NCI-H2107 (cell line): ENCODE measurements around the gene NCOR2.

ENCODE experiments used
- DNase-seq: peaks from one replicate; lab custom pipeline; 2025; lab: John Stamatoyannopoulos, UW

NCOR2 gene

DNA sequence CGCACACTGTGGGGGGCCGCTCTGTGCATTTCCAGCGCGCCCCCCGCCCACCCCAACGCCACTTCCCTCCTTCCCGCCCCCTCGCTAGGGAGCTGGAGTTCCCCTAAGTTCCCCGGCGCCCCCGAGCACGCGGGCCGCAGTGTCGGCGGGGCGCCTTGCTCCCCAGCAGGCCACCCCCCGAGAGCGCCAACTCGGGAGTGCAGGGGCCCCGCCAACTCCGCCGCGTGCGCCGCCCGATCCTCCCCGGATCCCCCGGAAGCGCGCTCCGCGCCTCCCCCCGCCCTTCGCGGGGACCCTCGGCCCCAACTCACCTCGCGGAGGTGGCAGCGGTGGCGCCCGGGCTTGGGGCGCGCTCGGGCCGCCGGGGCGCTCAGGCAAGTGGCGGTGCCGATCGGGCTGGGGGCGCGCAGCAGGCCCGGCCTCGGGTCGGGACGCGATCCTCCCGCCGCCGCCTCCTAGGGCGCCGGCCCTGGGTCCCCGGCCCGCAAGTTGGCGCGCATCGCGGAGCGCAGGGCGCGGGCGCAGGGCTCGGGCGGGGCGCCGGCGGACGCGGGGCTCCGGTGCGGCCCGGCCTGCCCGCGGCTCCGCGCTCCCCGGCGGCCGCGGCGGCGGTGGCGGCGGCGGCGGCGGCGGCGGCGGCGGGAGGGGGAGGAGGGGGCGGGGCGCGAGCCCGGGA is at the start of gene NCOR2:
NCOR2 (minus strand) TSS at position 616 of the 676 bp plus-strand sequence. CDS start 72,361 bp downstream, outside the sequence.
- no peak for DNase-seq

GRCh38 chr12:124616394-124617221 is 49.2 kb upstream of the NCOR2 start:
- DNase-seq, result no peak

- no peak for DNase-seq
Measured at GRCh38 chr12:124614512-124615292, 47.3 kb upstream of the NCOR2 start.

GRCh38 chr12:124613151-124613585 is 45.8 kb upstream of the NCOR2 start:
- DNase-seq, result peak; percentile 51

DNA sequence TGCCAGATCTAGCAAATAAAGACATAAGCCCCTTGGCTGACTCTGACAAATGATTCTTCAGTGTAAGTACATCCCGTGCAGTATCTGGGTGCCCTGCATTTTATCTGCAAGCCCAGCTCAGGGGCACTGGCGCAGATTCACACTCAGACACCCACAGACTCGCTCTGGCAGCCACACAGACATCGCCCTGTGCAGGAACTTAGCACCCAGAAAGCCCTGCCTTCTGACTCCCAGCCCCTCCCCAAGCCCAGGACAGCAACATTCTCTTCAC is 44.9 kb upstream of the NCOR2 start:
- no peak for DNase-seq

DNA sequence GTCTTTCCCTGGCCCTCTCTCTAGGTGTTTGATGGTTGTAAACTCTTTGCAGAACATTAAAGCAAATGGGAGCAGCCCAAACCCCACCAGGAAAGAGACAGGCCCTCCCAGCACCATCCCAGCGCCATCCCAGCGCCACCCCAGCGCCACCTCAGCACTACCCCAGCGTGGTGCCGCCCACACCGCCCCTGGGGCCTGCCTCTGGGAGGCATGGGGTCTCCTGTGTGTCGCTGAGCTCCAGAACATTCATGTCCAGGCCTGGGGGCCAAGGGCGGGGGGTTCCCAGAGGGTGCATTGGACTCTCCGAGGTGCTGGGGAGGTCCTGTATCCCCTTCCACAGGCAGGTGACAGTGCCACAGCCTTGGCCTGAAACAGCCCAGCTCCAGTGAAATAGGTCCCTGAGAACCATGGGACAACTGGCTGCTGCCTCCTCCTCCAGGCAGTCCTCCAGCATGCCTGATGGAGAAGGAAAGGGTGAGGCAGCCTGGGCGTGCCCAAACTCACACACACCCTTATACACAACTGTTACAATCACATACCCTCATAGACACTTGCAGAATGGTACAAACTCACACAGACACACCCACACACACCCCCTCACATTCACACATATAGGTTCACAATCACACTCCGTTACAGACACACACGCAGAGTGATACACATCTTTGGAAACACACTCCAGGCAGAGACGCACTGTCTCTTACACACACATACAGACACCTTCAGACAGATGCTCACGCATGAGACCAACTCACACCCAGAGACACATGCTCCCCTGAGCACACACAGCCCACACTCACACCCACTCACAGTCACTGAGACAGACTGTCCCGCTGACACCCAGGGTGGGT is 44.4 kb upstream of the NCOR2 start:
- DNase-seq, result no peak

DNA sequence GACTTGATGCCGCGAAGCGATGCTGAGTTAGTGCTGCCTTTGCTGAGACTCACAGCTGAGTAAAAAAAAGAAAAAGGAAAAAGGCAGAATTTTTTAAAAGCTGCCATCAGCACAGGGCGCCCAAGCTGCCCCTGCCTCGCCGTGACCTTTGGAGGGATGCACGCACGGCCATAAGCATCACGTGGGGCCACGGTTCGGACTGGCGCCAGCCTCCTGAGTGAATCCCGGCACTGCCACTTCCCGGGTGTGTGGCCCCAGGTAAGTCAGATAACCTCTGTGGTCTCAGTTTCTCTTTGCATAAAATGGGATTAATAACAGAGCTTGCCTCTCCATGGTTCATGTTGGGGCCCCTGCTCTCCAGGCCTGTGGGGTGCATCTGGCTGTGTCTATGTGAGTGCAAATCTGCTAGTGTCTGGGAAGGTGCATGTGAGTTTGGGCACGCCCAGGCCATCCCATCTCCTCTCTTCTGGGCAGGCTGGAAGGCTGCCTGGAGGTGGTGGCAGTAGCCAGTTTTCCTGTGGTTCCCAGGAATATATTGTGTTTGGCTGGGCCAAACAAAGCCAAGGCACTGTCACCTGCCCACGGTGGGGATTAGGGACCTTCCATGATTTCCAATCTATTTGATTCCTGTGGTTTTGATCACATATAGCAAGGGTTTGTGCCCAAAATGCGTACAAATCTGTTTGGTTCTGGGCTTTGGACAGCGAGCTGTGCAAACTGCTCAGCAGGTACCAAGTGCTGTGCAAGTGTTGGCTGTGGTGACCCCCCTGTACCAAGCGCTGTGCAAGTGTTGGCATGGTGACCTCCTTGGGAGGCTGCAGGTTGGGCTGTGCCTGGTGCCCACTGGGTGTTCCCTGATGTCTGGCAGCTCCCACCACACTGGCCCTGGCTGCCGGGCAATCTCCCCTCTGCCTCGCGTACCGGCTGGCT is 43.5 kb upstream of the NCOR2 start:
- DNase-seq, result no peak

- no peak for DNase-seq
Measured at GRCh38 chr12:124610021-124610612, 42.7 kb upstream of the NCOR2 start.

GRCh38 chr12:124609041-124609989 is 41.9 kb upstream of the NCOR2 start:
- peak; percentile 94 for DNase-seq

DNA sequence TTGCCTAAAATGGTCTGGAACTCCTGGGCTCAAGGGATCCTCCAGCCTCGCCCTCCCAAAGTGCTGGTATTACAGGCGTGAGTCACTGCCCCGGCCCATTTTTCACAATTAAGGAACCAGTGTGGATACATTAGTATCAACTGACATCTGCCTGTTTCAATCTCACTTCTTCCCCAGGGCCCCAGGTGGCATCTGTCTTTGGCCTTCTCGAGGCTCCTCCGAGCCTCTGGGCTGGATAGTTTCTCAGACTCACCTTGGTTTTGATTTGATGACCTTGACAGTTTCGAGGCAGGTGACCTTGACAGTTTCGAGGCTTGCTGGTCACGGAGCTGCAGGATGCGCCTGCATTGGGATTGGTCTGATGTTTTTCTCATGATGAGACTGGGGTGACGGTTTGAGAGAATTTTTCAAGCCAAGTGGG is 41.0 kb upstream of the NCOR2 start:
- DNase-seq, result no peak

DNA sequence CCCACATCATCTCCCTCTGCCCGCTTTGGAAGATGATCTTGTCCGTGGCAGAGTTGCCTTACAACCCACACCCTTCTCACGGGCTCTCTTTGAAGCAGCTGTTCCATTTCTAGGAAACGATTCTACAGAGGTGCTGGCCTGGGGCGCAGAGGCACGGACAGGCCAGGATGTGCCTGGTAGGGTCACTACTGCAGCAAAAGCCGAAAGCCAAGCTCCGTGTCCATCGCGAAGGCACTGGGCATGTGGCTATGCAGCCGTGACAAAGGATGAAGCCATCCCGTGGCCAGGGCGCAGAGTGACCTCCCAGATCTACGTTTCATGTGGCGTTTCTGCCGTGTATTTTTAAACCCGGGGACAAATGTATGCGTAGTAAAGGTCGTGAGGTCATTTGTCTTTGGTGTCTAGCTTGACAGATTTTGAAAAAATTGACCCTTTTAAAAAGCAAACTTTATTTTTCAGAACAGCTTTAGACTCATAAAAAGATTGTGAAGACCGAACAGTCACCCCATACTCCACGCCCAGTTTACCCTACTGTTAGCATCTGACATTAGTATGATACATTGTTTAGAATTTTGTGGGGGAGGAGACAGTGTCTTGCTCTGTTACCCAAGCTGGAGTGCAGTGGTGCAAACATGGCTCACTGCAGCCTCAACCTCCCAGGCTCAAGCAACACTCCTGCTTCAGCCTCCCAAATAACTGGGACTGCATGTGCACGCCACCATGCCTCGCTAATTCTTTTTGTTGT is 40.4 kb upstream of the NCOR2 start:
- no peak for DNase-seq

GRCh38 chr12:124605883-124606774 is 38.7 kb upstream of the NCOR2 start:
- no peak for DNase-seq

DNA sequence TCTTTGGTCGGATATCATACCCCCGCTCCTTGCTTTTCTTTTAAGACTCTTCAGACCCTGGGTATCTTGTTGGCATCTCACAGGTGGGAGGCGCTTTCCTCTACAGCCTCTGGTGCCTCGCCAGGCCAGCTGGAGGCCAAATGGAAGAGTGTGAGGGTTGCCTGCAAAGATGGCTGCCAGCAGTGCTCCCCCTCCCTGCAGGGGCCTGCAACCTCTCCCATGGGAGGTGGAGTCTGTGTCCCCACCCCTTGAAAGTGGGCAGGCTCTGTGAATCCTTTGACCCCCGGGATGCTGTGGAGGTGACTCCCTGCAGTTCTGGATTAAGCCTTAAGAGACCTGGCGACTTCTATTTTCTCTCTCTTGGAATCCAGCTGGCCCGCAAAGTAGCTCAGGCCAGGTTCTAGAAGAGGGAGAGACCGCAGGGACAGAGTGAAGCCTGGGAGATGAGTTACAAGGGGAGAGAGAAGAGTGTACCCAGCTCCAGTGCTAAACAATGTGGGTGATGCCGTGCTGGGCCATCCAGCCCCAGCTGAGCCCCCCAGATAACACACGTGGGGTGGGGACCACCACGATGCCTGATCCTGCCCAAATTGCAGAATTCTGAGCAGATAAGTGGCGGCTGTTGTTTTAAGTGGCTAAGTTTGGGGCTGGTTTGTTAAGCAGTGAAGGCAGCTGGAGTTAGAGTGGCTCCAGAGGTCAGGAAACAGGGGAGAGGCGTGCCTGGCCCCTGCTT is 37.9 kb upstream of the NCOR2 start:
- DNase-seq, result no peak

- DNase-seq, result no peak
Measured at GRCh38 chr12:124604264-124604680, 36.9 kb upstream of the NCOR2 start.

- DNase-seq, result no peak
Measured at GRCh38 chr12:124603831-124604251, 36.4 kb upstream of the NCOR2 start.

GRCh38 chr12:124603100-124603541 is 35.7 kb upstream of the NCOR2 start:
- DNase-seq, result no peak

- no peak for DNase-seq
Measured at GRCh38 chr12:124601706-124602105, 34.3 kb upstream of the NCOR2 start.
